ENCODE data around the gene CLRN2.
"Not testable (repeated sequence)": the region's sequence is repeated elsewhere in the genome, so short reads cannot be mapped to it uniquely, and the experiment has no call there.

Gene CLRN2

GRCh38 chr4:17502756-17503155 lies 12.2 kb upstream of the CLRN2 start:
- DNase-seq (ENCODE audit: low read depth, low spot score), result no peak

- DNase-seq (ENCODE audit: low read depth, low spot score), result no peak
Observed at GRCh38 chr4:17504081-17504480, 10.9 kb upstream of the CLRN2 start.

GRCh38 chr4:17510582-17510981 lies 4.4 kb upstream of the CLRN2 start:
- no peak for DNase-seq (ENCODE audit: low read depth, low spot score)

GRCh38 chr4:17511051-17511450 lies 3.9 kb upstream of the CLRN2 start:
- DNase-seq (ENCODE audit: low read depth, low spot score), result no peak

DNA sequence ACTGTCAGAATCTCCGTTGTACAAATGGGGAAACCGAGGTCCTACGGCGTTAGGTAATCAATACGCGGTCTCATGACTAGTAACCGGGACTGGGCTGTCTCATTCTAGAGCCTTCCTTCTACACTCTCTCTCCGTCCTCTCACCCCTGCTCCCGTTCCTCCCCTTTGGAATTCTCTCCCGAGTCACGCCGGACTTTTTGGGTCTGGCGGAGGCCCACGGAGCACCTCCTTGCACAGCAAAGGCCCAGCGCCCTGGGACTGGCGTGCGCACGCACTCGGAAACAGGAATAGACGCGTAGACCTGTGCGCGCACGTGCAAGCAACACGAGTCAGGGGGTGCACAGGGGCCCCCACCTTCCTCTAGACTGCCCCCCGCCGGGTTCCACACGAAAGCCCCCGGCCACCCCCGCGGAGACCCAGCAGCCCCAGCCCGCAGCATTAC lies 3.4 kb upstream of the CLRN2 start:
- no peak for DNase-seq (ENCODE audit: low read depth, low spot score)

DNA sequence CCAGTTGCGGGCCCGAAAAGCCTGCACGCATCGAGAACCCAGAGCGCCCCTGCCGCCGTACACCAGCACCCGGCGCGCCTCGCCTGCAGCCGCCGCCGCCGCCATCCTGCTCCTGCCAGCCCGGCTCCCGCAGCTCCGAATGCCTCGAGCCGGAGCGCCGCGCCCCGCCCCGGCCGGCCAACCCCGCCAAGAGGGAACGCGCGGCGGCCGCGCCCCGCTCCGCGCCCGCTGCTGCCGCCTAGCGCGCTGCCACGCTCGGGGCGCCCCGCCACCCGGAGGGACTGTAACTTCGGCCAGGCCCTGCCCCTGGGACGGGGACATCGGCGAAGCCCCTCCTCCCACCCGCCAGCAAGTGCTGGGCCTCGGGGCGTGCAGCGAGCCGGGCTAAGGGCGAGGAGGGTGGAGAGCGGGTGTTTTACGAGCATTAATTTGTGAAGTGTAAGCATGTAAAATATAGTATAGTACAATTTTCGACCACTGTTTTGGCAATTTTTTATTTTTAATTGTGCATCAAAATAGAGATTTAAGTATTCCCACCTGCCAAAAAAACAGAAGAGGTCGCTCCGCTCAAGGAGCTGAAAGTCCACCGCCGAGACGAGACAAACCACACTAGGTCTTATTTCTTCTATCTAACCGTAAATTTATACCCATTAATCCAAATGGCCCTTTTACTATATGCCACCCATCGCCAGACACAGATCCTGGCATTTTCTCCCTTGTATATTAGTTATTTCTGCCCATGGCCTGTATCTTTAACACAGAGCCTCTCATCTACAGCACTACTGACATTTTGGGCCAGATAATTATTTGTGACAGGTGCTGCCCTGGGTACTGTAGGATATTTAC lies 2.8 kb upstream of the CLRN2 start, which contains the start of gene QDPR:
Gene QDPR, minus strand, starts transcription at position 141 of the 846 bp plus-strand sequence. Its CDS starts 36 bp downstream, at position 105.
- no peak for DNase-seq (ENCODE audit: low read depth, low spot score)

DNA sequence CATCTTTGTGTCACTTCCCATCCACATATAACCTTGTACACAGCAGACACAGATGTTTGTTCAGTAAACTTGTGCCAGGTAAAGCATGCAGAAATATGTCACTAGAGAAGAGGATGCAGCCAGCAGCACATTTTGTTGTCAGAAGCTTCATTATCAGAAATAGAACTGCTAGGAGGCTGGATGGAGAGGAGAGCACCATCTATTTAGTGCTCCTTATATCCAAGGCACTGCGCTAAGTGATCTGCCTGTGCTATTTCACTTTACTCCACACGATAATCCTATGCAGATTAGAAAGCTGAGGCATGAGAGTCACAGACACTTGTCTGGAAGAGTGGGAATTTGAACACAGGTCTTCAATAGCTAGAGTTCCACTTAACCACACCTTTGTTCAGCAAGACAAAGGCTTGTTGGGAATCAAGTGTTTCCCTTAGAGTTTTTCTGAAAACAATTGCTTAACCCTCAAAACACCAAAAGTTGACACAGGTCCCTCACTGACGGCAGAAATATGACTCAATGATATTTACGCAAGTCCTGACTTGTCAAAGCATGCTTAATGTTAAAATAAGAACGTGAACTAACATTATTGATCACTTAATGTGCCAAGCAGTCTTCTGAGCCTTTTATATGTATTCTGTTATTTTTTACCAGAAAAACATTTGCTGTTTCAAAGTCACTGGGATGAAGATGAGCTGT lies 1.8 kb upstream of the CLRN2 start:
- DNase-seq (ENCODE audit: low read depth, low spot score), result no peak

DNA sequence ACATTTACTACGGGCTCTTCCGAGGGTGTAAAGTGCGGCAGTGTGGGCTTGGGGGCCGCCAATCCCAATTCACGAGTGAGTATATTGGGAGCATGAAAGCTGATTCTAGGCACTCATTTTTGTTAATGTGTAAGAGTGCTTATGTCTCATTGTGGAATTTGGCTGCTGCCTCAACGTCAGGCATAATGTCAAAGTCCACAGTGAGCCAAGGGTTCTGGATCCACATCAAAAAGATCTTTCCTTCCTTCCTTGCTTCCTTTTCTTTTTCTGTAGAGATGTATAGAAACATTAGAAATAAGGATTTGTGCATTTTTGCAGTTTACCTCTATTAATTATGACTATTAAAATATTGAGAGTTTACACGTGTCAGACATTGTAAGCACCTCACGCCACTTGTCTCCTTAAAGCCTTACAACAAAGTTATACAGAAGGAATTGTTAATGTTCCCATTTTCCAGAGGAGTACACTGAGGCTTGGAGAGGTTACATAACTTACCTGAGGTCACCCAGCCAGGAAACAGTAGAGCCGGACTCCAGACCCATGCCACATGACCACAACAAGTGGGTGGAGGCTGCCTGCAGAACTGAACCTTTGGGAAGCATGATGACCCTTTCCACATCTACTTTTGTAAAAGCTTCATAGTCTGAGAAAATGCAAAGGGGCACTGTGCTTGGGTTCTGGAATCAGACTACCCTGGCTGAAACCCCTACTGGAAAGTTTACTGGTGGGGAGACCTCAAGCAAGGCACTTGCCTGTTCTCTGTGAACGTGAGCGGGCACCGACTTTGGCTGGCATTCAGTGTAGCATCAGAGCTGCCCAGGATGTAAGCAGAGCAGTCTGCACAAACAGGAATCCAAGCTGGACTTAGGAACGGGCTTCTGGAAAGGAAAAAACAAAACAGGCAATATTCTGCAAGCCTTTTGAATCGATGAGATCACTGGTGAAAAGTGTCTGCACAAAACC lies 761 bp downstream of the CLRN2 start:
- DNase-seq (ENCODE audit: low read depth, low spot score), result no peak

- DNase-seq (ENCODE audit: low read depth, low spot score), result no peak
Observed at GRCh38 chr4:17516980-17517379, 2.0 kb downstream of the CLRN2 start.

GRCh38 chr4:17517664-17518063 lies 2.7 kb downstream of the CLRN2 start:
- no peak for DNase-seq (ENCODE audit: low read depth, low spot score)

- no peak for DNase-seq (ENCODE audit: low read depth, low spot score)
Observed at GRCh38 chr4:17521595-17521994, 6.6 kb downstream of the CLRN2 start.

GRCh38 chr4:17523662-17524061 lies 8.7 kb downstream of the CLRN2 start:
- no peak for DNase-seq (ENCODE audit: low read depth, low spot score)

DNA sequence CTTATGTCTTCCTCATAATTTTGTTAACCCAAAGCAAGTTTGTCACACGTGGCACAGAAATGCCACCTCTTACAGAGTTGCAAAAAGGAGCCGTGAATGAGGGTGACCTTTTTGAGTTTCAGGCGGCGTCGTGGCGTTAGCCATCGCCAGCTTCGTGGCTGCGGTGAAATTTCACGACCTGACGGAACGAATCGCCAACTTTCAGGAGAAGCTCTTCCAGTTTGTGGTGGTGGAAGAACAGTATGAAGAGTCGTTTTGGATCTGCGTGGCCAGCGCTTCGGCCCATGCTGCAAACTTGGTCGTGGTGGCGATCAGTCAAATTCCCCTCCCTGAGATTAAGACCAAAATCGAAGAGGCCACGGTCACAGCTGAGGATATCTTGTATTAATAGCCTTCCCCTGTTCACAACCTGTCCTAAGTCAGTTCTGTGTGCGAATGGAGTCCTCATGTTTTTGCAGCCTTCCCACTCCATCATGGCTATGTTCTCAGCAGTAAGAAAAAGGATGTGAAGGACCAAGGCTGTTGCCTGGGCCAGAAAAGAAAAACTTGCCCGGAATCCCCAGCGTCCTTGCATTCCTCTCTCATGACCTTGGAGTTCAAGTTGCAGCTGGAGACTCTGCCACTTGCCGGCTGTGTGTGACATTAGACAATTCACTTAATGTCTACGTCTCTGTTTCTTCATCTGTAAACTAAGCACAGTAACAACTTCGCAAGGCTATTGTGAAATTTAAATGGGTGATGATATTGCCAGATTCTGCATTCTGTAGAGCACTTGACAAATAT lies 11.9 kb downstream of the CLRN2 start:
- no peak for DNase-seq (ENCODE audit: low read depth, low spot score)

GRCh38 chr4:17528551-17529165 lies 13.7 kb downstream of the CLRN2 start:
- no peak for DNase-seq (ENCODE audit: low read depth, low spot score)

DNA sequence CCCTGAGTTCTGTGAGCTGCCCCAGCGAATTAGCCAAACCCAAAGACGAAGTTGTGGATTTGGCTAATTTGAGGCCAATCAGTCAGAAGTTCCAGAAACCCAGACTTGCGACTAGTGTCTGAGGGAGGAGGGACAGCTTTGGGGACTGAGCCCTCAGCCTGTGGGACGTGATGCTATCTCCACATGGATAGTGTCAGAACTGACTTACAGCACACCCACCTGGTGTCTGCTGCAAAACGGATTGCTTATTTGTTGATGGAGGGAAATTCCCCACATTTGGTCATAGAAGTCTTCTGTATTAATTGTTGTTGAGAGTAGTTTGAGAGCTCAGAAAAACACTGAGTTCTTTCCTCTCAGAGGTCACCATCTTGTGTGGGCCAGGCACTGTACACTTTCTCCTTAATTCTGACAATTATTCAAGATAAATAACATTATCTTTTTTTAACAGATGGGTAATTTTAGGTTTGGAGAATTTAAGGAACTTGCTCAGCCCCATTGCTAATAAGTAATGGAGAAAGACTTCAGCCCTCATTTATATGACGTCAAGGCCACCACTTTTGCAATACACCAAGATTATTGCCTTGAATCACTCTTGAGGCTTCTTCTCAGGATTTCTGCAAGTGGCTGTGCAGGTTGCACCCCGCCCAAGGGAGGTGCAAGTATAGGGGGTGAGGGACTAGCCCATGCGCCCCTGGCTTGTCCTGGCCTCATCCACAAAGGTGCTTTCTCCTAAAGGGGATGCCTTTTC lies 16.7 kb downstream of the CLRN2 start:
- DNase-seq (ENCODE audit: low read depth, low spot score), result no peak

GRCh38 chr4:17534705-17535104 lies 19.7 kb downstream of the CLRN2 start:
- DNase-seq (ENCODE audit: low read depth, low spot score), result no peak

- no peak for DNase-seq (ENCODE audit: low read depth, low spot score)
Observed at GRCh38 chr4:17535242-17535641, 20.3 kb downstream of the CLRN2 start.

GRCh38 chr4:17535906-17536305 lies 20.9 kb downstream of the CLRN2 start:
- no peak for DNase-seq (ENCODE audit: low read depth, low spot score)

DNA sequence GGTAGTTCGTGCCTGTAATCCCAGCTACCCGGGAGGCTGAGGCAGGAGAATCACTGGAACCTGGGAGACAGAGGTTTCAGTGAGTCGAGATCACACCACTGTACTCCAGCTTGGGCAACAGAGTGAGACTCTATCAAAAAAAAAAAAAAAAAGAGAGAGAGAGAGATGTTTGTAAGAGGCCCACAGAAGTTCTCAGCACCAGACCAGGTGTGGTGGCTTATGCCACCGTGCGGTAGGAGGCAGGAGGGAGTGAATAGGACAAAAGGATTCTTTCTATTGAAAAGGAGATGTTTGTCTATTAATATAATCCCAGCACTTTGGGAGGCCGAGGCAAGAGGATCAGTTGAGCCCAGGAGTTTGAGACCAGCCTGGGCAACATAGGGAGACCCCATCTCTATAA lies 22.1 kb downstream of the CLRN2 start:
- DNase-seq (ENCODE audit: low read depth, low spot score), result not testable (repeated sequence)

DNA sequence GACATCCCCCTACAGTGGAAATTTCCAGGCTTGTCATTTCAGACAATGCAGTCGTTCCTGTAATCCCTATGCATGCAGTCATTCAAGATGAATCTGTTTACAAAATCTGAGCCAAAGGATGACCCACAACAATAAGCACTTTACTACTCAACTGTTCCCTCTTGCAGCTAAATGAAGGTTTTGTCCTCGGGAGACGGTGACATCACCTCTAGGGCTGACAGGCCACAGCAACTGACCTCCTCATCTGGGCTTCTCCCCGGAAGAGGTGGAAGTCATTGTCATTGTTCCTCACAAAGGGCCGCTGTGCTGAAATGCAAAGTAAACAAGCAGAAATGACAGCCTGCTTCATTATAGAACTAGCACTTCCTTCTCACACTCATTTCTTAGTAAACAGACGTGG lies 29.2 kb downstream of the CLRN2 start:
- no peak for DNase-seq (ENCODE audit: low read depth, low spot score)
